ENCODE measurements around the gene UBE2E1. TPM values are rescaled to one million over a fixed set of nuclear protein-coding genes. Genes with fewer than 3 reads are reported as not detected.

Gene UBE2E1
- total RNA-seq, 1 donor from 2014 or later: 124 TPM

DNA sequence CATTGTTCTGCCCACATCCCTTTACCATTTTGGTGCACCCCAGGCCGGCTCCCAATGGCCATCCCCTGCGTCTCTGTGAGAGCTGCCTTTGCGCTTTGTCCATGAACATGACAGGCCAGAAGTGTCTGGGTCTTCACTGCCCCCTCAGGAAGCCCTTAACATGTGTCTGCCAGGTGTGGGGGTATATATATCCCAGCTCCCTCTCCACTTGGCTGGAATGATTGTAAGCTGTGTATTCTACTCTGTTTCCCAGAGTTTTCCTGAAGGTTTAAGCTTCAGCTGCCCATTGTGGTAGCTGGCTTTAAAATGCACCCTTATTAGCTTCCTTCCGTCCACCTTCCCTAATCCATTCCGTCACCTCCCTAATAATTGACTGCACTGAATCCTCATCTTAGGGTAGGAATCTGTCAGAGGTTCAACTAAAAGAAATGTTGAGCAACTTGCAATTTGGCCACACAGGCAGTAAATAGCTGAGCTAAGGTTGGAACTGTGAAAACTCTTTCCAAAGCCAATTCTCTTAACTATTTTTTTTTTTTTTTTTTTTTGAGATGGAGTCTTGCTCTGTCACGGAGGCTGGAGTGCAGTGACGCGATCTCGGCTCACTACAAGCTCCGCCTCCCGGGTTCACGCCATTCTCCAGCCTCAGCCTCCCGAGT is 30.4 kb upstream of the UBE2E1 start:
- intact Hi-C loops (cut with DNase I): no loop called here
- no peak for TF ChIP-seq POLR2AphosphoS5 (IDR thresholded peaks at IDR 0.05; ENCODE audit: insufficient read depth in 1 of 2, low read depth in 1 of 2)
- TF ChIP-seq, protein P1, sequence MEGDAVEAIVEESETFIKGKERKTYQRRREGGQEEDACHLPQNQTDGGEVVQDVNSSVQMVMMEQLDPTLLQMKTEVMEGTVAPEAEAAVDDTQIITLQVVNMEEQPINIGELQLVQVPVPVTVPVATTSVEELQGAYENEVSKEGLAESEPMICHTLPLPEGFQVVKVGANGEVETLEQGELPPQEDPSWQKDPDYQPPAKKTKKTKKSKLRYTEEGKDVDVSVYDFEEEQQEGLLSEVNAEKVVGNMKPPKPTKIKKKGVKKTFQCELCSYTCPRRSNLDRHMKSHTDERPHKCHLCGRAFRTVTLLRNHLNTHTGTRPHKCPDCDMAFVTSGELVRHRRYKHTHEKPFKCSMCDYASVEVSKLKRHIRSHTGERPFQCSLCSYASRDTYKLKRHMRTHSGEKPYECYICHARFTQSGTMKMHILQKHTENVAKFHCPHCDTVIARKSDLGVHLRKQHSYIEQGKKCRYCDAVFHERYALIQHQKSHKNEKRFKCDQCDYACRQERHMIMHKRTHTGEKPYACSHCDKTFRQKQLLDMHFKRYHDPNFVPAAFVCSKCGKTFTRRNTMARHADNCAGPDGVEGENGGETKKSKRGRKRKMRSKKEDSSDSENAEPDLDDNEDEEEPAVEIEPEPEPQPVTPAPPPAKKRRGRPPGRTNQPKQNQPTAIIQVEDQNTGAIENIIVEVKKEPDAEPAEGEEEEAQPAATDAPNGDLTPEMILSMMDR (IDR thresholded peaks at IDR 0.05): no peak
- TF ChIP-seq POLR2A (IDR thresholded peaks at IDR 0.05): no peak
- no peak for DNase-seq (ENCODE audit: extremely low spot score in 2 of 2)
- no peak overlapping the region for H3K4me3 ChIP-seq
- H3K27me3 ChIP-seq: no peaks in the 10 kb centered on the region
- no peaks in the 10 kb centered on the region for H3K36me3 ChIP-seq
- H3K9me3 ChIP-seq: no peaks in the 10 kb centered on the region
- H3K4me1 ChIP-seq: peaks cover 17% of the 10 kb centered on the region
- H3K27ac ChIP-seq: no peak overlapping the region

DNA sequence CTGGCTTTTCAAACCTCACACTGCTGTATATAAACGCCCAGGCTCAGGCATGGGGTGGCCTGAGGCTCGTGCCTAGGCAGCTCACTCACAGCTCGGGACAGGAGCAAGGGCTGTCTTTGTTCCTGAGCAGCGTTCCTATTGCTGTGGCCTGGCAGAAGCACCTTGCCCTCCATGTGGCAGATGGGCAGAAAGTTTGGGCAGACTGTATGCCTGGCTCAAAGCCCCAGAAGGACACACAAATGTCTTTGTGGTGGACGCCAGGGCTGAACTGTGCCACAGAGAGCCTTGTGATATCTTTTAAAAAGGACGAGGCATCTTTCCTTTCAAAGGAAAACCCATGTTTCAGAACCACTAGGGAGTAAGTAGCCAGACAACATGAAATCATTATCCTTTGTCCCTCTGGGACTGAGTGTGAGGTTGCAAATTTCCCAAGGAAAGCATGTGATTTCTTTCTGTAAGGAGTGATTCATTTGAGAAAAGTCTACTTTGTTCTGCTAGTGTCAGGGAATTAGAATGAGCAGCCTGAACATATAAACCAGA is 29.3 kb upstream of the UBE2E1 start:
- Histone ChIP-seq H3K4me1 (peaks cover 17% of the 10 kb centered on the region), H3K4me3 (no peak overlapping the region), H3K27me3 (no peaks in the 10 kb centered on the region), H3K9me3 (no peaks in the 10 kb centered on the region), H3K27ac (peak overlapping the region; percentile 70), H3K36me3 (no peaks in the 10 kb centered on the region)
- no peak for DNase-seq (ENCODE audit: extremely low spot score in 2 of 2)
- intact Hi-C loops (cut with DNase I): no loop called here
- TF ChIP-seq POLR2A (IDR thresholded peaks at IDR 0.05) (no peak), POLR2AphosphoS5 (IDR thresholded peaks at IDR 0.05; ENCODE audit: insufficient read depth in 1 of 2, low read depth in 1 of 2) (peak in 1 of 2 donors; percentile 75)

DNA sequence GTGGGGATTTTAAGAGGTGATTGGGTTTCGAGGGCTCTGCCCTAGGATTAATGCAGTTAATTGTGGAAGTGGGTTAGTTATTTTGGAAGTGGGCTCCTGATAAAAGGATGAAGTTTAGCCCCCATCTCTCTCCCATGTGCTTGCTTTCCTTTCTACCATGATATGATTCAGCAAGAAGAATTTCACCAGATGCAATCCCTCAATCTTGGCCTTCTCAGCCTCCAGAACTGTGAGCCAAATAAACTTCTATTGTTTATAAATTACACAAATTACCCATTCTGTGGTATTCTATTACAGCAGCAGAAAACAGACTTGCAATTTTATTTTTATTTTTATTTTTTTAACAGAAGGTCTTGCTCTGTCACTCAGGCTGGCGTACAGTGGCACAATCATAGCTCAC is 27.3 kb upstream of the UBE2E1 start:
- H3K27me3 ChIP-seq: no peaks in the 10 kb centered on the region
- H3K9me3 ChIP-seq: no peaks in the 10 kb centered on the region
- H3K36me3 ChIP-seq: no peaks in the 10 kb centered on the region
- TF ChIP-seq POLR2AphosphoS5 (IDR thresholded peaks at IDR 0.05; ENCODE audit: insufficient read depth in 1 of 2, low read depth in 1 of 2) (no peak), POLR2A (IDR thresholded peaks at IDR 0.05) (no peak)
- TF ChIP-seq, protein P1 (IDR thresholded peaks at IDR 0.05): no peak
- H3K4me1 ChIP-seq: peaks cover 17% of the 10 kb centered on the region
- intact Hi-C loops (cut with DNase I): no loop called here
- no peak overlapping the region for H3K4me3 ChIP-seq
- H3K27ac ChIP-seq: no peak overlapping the region
- DNase-seq (ENCODE audit: extremely low spot score in 2 of 2): no peak

DNA sequence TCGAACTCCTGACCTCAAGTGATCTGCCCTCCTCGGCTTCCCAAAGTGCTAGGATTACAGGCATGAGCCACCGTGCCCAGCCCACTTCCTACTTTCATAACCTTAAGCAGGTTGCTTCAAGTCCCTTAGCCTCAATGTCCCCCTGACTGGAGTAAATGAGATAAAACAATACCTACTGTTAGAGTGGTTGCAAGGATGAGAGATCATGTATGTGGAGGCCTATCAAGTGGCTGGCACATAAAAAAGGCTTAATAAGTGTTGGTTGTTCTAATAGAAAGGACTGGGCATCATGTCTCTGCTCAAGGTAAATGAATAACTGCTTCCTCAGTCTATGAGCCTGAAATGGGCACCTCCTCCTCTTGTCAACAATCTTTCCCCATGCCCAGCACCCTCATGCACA is 25.9 kb upstream of the UBE2E1 start:
- H3K4me1 ChIP-seq: peaks cover 22% of the 10 kb centered on the region
- no peaks in the 10 kb centered on the region for H3K36me3 ChIP-seq
- no peak for DNase-seq (ENCODE audit: extremely low spot score in 2 of 2)
- H3K9me3 ChIP-seq: no peaks in the 10 kb centered on the region
- no peak overlapping the region for H3K4me3 ChIP-seq
- intact Hi-C loops (cut with DNase I): no loop called here
- H3K27ac ChIP-seq: no peak overlapping the region
- TF ChIP-seq, protein P1 (IDR thresholded peaks at IDR 0.05): no peak
- no peak for TF ChIP-seq POLR2AphosphoS5 (IDR thresholded peaks at IDR 0.05; ENCODE audit: insufficient read depth in 1 of 2, low read depth in 1 of 2)
- TF ChIP-seq POLR2A (IDR thresholded peaks at IDR 0.05): no peak
- no peaks in the 10 kb centered on the region for H3K27me3 ChIP-seq

DNA sequence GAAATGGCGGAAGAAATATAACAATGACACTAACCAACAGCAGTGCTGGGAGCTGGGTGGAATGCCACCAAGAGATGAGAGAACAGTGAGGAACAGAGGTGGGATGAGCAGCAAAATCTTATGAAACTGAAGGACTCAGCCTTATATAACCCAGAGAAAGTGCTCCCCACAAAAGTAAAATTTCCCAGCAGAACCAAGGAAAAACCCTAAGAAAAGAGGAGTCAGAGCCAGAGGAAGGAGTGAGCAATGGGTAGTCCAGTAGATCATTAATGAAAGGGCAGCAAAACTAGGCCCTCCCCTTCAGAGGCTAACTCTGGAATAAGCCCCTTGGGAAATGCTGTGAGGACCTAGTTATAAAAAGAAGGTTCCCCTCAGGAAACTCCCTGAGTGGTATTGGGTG is 24.7 kb upstream of the UBE2E1 start:
- intact Hi-C loops (cut with DNase I): no loop called here
- DNase-seq (ENCODE audit: extremely low spot score in 2 of 2): no peak
- H3K9me3 ChIP-seq: no peaks in the 10 kb centered on the region
- TF ChIP-seq POLR2AphosphoS5 (IDR thresholded peaks at IDR 0.05; ENCODE audit: insufficient read depth in 1 of 2, low read depth in 1 of 2) (no peak), POLR2A (IDR thresholded peaks at IDR 0.05) (no peak)
- TF ChIP-seq, protein P1 (IDR thresholded peaks at IDR 0.05): no peak
- H3K4me1 ChIP-seq: peaks cover 21% of the 10 kb centered on the region
- no peak overlapping the region for H3K4me3 ChIP-seq
- no peak overlapping the region for H3K27ac ChIP-seq
- H3K36me3 ChIP-seq: no peaks in the 10 kb centered on the region
- no peaks in the 10 kb centered on the region for H3K27me3 ChIP-seq
